Heart right ventricle (tissue), 16 donors: Measurements from ENCODE around the gene NT5DC1. TPM values are rescaled to one million over a fixed set of nuclear protein-coding genes. Genes with fewer than 3 reads are reported as not detected.

ENCODE experiments used
- ATAC-seq, 8 donors: fragments of 200-7000 bp; cut with Tn5 transposase; one replicate each; pipeline ENCODE4 v1.9.1; 2020; ENCODE audit warnings: mild to moderate bottlenecking in 8 of 8, moderate library complexity in 8 of 8, moderate number of reproducible peaks in 1 of 8
- DNase-seq, 2 donors: peaks; one replicate each; pipeline ENCODE4 v3.0.0-alpha.2; 2020
- H3K27ac ChIP-seq, 10 donors: fragments of 200-600 bp; sonication (generic) in 2 of 10; one replicate each; pipeline versions ENCODE4 v1.5.0 to v1.8.0; 2020 to 2022; ENCODE audit warnings: mild to moderate bottlenecking in 3 of 10
- H3K27me3 ChIP-seq, 7 donors: fragments of 200-600 bp; one replicate each; pipeline ENCODE4 v1.8.0; 2021 to 2022; ENCODE audit warnings: mild to moderate bottlenecking in 2 of 7
- H3K36me3 ChIP-seq, 9 donors: fragments of 200-600 bp; sonication (generic) in 1 of 9; one replicate each; pipeline versions ENCODE4 v1.5.0 to v1.8.0; 2020 to 2022; ENCODE audit warnings: mild to moderate bottlenecking in 2 of 9
- H3K4me1 ChIP-seq, 9 donors: fragments of 200-600 bp; sonication (generic) in 1 of 9; one replicate each; pipeline versions ENCODE4 v1.5.0 to v1.8.0; 2020 to 2022; ENCODE audit warnings: mild to moderate bottlenecking in 4 of 9
- H3K4me3 ChIP-seq, 10 donors: fragments of 200-600 bp; sonication (generic) in 2 of 10; one replicate each; pipeline versions ENCODE4 v1.5.0 to v1.8.0; 2020 to 2022; ENCODE audit warnings: mild to moderate bottlenecking in 7 of 10, moderate library complexity in 2 of 10
- H3K9me3 ChIP-seq, 11 donors: fragments of 200-600 bp in 10 of 11; sonication (generic) in 2 of 11; one replicate each; pipeline versions ENCODE4 v1.5.0 to v1.8.0; 2013 to 2022; ENCODE audit warnings: mild to moderate bottlenecking in 2 of 11, control low read depth in 1 of 11, moderate library complexity in 1 of 11
- CTCF ChIP-seq, 9 donors: fragments of 200-600 bp; sonication (generic) in 2 of 9; IDR thresholded peaks; one replicate each; pipeline versions ENCODE4 v1.5.0 to v1.8.0; 2021 to 2022; ENCODE audit warnings: antibody characterized with exemption in 9 of 9, mild to moderate bottlenecking in 5 of 9, moderate library complexity in 1 of 9
- WGBS, 2 donors: extraction: QIAGEN DNeasy Blood & Tissue Kit; methylation state at CpG; one replicate each; pipeline ENCODE4 v1.1.7; 2013; ENCODE audit warnings: inconsistent platforms in 1 of 2; 5-methylcytosine and 5-hydroxymethylcytosine counted together
- intact Hi-C, 10 donors: fragments of 100-400 bp; cut with DNase I; formaldehyde crosslinking; loops; one replicate each; pipeline versions ENCODE4 v1.11.1 to v1.14.2; 2022
- polyA plus RNA-seq, 2 donors: library from polyadenylated mRNA; stranded (reverse); fragments of 200-250 nt; gene quantifications; one replicate each; pipeline ENCODE4 v1.2.3, GENCODE V29; 2013
- total RNA-seq, 10 donors: library from RNA; stranded (reverse); fragmentation: NEBNext Ultra II Directional in 3 of 10; extraction: Animal tissue kit (Norgen Biotek cat#: 25700) in 3 of 10; gene quantifications; one replicate each; pipeline versions ENCODE4 v1.2.1 to v1.2.4, GENCODE V29; 2021 to 2023
- donor health status: Arrhythmogenic right ventricular cardiomyopathy.
- donor health status: ischemic (EF 13 %, LVEDD 7.1; RV severe dilation, severe dysfunction).
- donor health status: healthy with polysubstance abuse.
- donor health status: DM: no; HTN: yes; CAD: no.
- donor health status: DM: no; HTN: no; CAD: no.
- donor health status: ischemic (EF 25% LVEDD 6.9; RV normal size, moderate dysfunction).
- donor health status: ischemic (EF 25% LVEDD 5.7; RV mildly dilated, moderate dysfunction).
- donor health status: healthy.
- donor health status: DM: yes; HTN: yes; CAD: no.
- donor health status: Ischemic cardiomyopathy.
- donor health status: ischemic (EF 35%, LVEDD 5.7; RV mildly dilated, moderate dysfunction).
- donor health status: nonischemic (EF 11% LVEDD 7.7; RV severe dilation, severe dysfunction).
- donor health status: DM: yes; HTN: yes; CAD: no.
- donor health status: PGD.
- donor health status: ischemic (EF 29% LVEDD 5.4; RV normal size, mild dysfunction).
- donor health status: nonischemic (EF 23%, LVEDD 6.1; RV moderate dilation, normal function).

NT5DC1 gene
- total and polyA plus RNA-seq, 12 donors, result 5.9 to 69.7 (median 57.3) TPM

GRCh38 chr6:116258520-116258919 is 157.9 kb downstream of the NT5DC1 start:
- no peak overlapping the region for H3K27ac ChIP-seq
- no peak for TF ChIP-seq CTCF (IDR thresholded peaks at IDR 0.05)
- H3K9me3 ChIP-seq, result peaks cover 0 to 13% (median 4%) of the 10 kb centered on the region in 11 donors
- peaks cover 0 to 18% (median 0%) of the 10 kb centered on the region in 9 donors for H3K36me3 ChIP-seq
- intact Hi-C loops, result no loop called here
- ATAC-seq (no peak), DNase-seq (no peak)
- H3K27me3 ChIP-seq, result no peaks in the 10 kb centered on the region
- 96 to 97% methylated on average over 18 of the region's 18 CpGs for WGBS, 2 donors
- H3K4me1 ChIP-seq, result peaks cover 0 to 20% (median 13%) of the 10 kb centered on the region in 9 donors
- no peak overlapping the region for H3K4me3 ChIP-seq

GRCh38 chr6:116263353-116263752 is 162.7 kb downstream of the NT5DC1 start:
- H3K27me3 ChIP-seq, result no peaks in the 10 kb centered on the region
- ATAC-seq (no peak), DNase-seq (no peak)
- 95 to 97% methylated on average over 1 of the region's 1 CpG for WGBS, 2 donors
- H3K36me3 ChIP-seq, result peaks cover 0 to 24% (median 0%) of the 10 kb centered on the region in 9 donors
- no peak overlapping the region for H3K27ac ChIP-seq
- intact Hi-C loops, result loop anchor here in 1 of 10 donors (10.0 kb wide), 1 partner anchor 301 kb away; no protein-coding TSS in a partner anchor
- peaks cover 0 to 6% (median 3%) of the 10 kb centered on the region in 9 donors for H3K4me1 ChIP-seq
- no peak for TF ChIP-seq CTCF (IDR thresholded peaks at IDR 0.05)
- no peak overlapping the region for H3K4me3 ChIP-seq
- H3K9me3 ChIP-seq, result peaks cover 0 to 19% (median 9%) of the 10 kb centered on the region in 11 donors

GRCh38 chr6:116265041-116265829 is 164.6 kb downstream of the NT5DC1 start:
- Histone ChIP-seq H3K36me3 (peaks cover 0 to 7% (median 0%) of the 10 kb centered on the region in 9 donors), H3K9me3 (peaks cover 0 to 19% (median 9%) of the 10 kb centered on the region in 11 donors), H3K4me3 (no peak overlapping the region), H3K4me1 (peaks cover 0 to 15% (median 6%) of the 10 kb centered on the region in 9 donors), H3K27ac (no peak overlapping the region), H3K27me3 (no peaks in the 10 kb centered on the region)
- WGBS, 2 donors, result 70 to 72% methylated on average over 4 of the region's 4 CpGs
- DNase-seq (peak in 1 of 2 donors; percentile 54), ATAC-seq (peak; percentile 38 to 89 (median 72))
- intact Hi-C loops, result loop anchor here in 3 of 10 donors (5.0 to 10.0 kb wide), 4 partner anchors 48 to 300 kb away; no protein-coding TSS in a partner anchor
- TF ChIP-seq CTCF (IDR thresholded peaks at IDR 0.05), result no peak

GRCh38 chr6:116266803-116267202 is 166.2 kb downstream of the NT5DC1 start:
- H3K4me1 ChIP-seq, result peaks cover 0 to 20% (median 6%) of the 10 kb centered on the region in 9 donors
- peaks cover 0 to 18% (median 0%) of the 10 kb centered on the region in 9 donors for H3K36me3 ChIP-seq
- peaks cover 0 to 19% (median 9%) of the 10 kb centered on the region in 11 donors for H3K9me3 ChIP-seq
- no peak overlapping the region for H3K27ac ChIP-seq
- intact Hi-C loops, result loop anchor here in 3 of 10 donors (5.0 to 10.0 kb wide), 4 partner anchors 50 to 298 kb away; no protein-coding TSS in a partner anchor
- DNase-seq (no peak), ATAC-seq (no peak)
- H3K4me3 ChIP-seq, result no peak overlapping the region
- H3K27me3 ChIP-seq, result no peaks in the 10 kb centered on the region
- no peak for TF ChIP-seq CTCF (IDR thresholded peaks at IDR 0.05)
